IMR-90 (cell line): Measurements from ENCODE around the gene LDLRAD4. TPM values are rescaled to one million over a fixed set of nuclear protein-coding genes. Genes with fewer than 3 reads are reported as not detected.

Experiments used
- ATAC-seq: fragments of 200-7000 bp; cut with Tn5 transposase; 2 replicates; pipeline ENCODE4 v1.9.1; 2020; ENCODE audit warnings: low read depth, mild to moderate bottlenecking, moderate library complexity
- BruUV-seq: library from RNA; stranded (reverse); fragments of 400-500 nt; replicated peaks from 2 replicates; lab custom pipeline; 2021; lab: Mats Ljungman, UMichigan
- CTCF ChIA-PET: fragments of 300-600 bp; formaldehyde crosslinking; extraction: SDS; loops from one replicate; lab custom pipeline; 2021; ENCODE audit warnings: antibody characterized with exemption; lab: Yijun Ruan, JAX
- POLR2A ChIA-PET: fragments of 300-600 bp; sonication (Branson Sonifier 250); formaldehyde crosslinking; loops from one replicate; lab custom pipeline; 2022; ENCODE audit warnings: antibody characterized with exemption; ENCODE audit not compliant: unreplicated experiment; lab: Charles Lee
- DNase-seq: peaks from one replicate; pipeline ENCODE4 v3.0.0; 2013
- H2AFZ ChIP-seq: replicated peaks from 2 replicates; pipeline ENCODE3; 2013; ENCODE audit warnings: low read length, mild to moderate bottlenecking; ENCODE audit not compliant: poor library complexity
- H2AK5ac ChIP-seq: 2 replicates; pipeline ENCODE4 v1.6.1; 2013; ENCODE audit warnings: low read depth, low read length, inconsistent platforms
- H2AK9ac ChIP-seq: replicated peaks from 2 replicates; pipeline ENCODE3; 2013; ENCODE audit warnings: mild to moderate bottlenecking, low read depth, low read length, moderate library complexity; ENCODE audit not compliant: poor library complexity
- H2BK120ac ChIP-seq: 2 replicates; pipeline ENCODE4 v1.6.1; 2013; ENCODE audit warnings: low read depth, low read length, inconsistent platforms
- H2BK15ac ChIP-seq: 3 replicates; pipeline ENCODE4 v1.6.1; 2013; ENCODE audit warnings: low read depth, low read length, inconsistent platforms
- H2BK20ac ChIP-seq: 2 replicates; pipeline ENCODE4 v1.6.1; 2013; ENCODE audit warnings: low read depth, mild to moderate bottlenecking, inconsistent platforms, low read length, moderate library complexity
- H2BK5ac ChIP-seq: 2 replicates; pipeline ENCODE4 v1.6.1; 2013; ENCODE audit warnings: mild to moderate bottlenecking, low read depth, low read length, inconsistent platforms; ENCODE audit not compliant: poor library complexity, severe bottlenecking
- H3K14ac ChIP-seq: replicated peaks from 2 replicates; pipeline ENCODE4 v1.6.1; 2013; ENCODE audit warnings: low read depth, low read length, inconsistent platforms
- H3K18ac ChIP-seq: 2 replicates; pipeline ENCODE4 v1.6.1; 2013; ENCODE audit warnings: low read depth, low read length, control low read depth
- H3K23ac ChIP-seq: 2 replicates; pipeline ENCODE4 v1.6.1; 2013; ENCODE audit warnings: low read depth, low read length, inconsistent platforms
- H3K27ac ChIP-seq: 2 replicates; pipeline ENCODE4 v1.5.1; 2013; ENCODE audit warnings: mild to moderate bottlenecking, control low read depth, low read length; ENCODE audit not compliant: insufficient read depth
- H3K27me3 ChIP-seq: 2 replicates; pipeline ENCODE4 v1.6.1; 2013; ENCODE audit warnings: low read length; ENCODE audit not compliant: control insufficient read depth, insufficient read depth
- H3K36me3 ChIP-seq: 2 replicates; pipeline ENCODE4 v1.6.1; 2013; ENCODE audit warnings: low read length, mixed read lengths; ENCODE audit not compliant: control insufficient read depth, insufficient read depth
- H3K4ac ChIP-seq: 2 replicates; pipeline ENCODE4 v1.6.1; 2013; ENCODE audit warnings: low read depth, low read length, inconsistent platforms
- H3K4me1 ChIP-seq: 2 replicates; pipeline ENCODE4 v1.6.1; 2013; ENCODE audit warnings: low read length, mixed read lengths; ENCODE audit not compliant: control insufficient read depth, insufficient read depth
- H3K4me2 ChIP-seq: 2 replicates; pipeline ENCODE4 v1.6.1; 2013; ENCODE audit warnings: low read depth, mild to moderate bottlenecking, control low read depth, low read length, moderate library complexity
- H3K4me3 ChIP-seq: 2 replicates; pipeline ENCODE4 v1.5.1; 2013; ENCODE audit warnings: low read depth, mild to moderate bottlenecking, control low read depth, low read length, moderate library complexity; ENCODE audit not compliant: insufficient read depth
- H3K56ac ChIP-seq: 2 replicates; pipeline ENCODE4 v1.6.1; 2013; ENCODE audit warnings: low read length, inconsistent platforms; ENCODE audit not compliant: insufficient read depth; ENCODE audit errors: extremely low read depth
- H3K79me1 ChIP-seq, 2 experiments: 2 replicates each; pipeline ENCODE4 v1.6.1; 2013; ENCODE audit warnings: low read length in 2 of 2, inconsistent platforms in 1 of 2, low read depth in 1 of 2
- H3K9ac ChIP-seq: 2 replicates; pipeline ENCODE4 v1.6.1; 2013; ENCODE audit warnings: low read depth, low read length, control low read depth
- H3K9me1 ChIP-seq: 2 replicates; pipeline ENCODE4 v1.6.1; 2013; ENCODE audit warnings: low read length, inconsistent platforms; ENCODE audit not compliant: insufficient read depth
- H3K9me3 ChIP-seq: 2 replicates; pipeline ENCODE4 v1.6.1; 2013; ENCODE audit warnings: low read length; ENCODE audit not compliant: control insufficient read depth, insufficient read depth
- H4K20me1 ChIP-seq: 2 replicates; pipeline ENCODE4 v1.6.1; 2013; ENCODE audit warnings: low read length, inconsistent platforms; ENCODE audit not compliant: insufficient read depth
- H4K5ac ChIP-seq: 2 replicates; pipeline ENCODE4 v1.6.1; 2013; ENCODE audit warnings: mild to moderate bottlenecking, low read depth, low read length, control low read depth
- H4K8ac ChIP-seq, 2 experiments: 2 replicates each; pipeline ENCODE4 v1.6.1; 2013; ENCODE audit warnings: low read depth in 2 of 2, low read length in 2 of 2, control low read depth in 1 of 2, inconsistent platforms in 1 of 2
- H4K91ac ChIP-seq: 2 replicates; pipeline ENCODE4 v1.6.1; 2013; ENCODE audit warnings: low read depth, low read length, inconsistent platforms; ENCODE audit not compliant: insufficient read depth
- BHLHE40 ChIP-seq: fragments of 150-350 bp; IDR thresholded peaks from 2 replicates; pipeline ENCODE4 v1.6.1; 2016; ENCODE audit warnings: mild to moderate bottlenecking, low read depth, low read length
- CEBPB ChIP-seq: IDR thresholded peaks from 2 replicates; pipeline ENCODE4 v1.6.1; 2012; ENCODE audit warnings: low read depth, low read length, improper control_type of control experiment
- CHD1 ChIP-seq: IDR thresholded peaks from 2 replicates; pipeline ENCODE4 v1.6.1; 2012; ENCODE audit warnings: low read depth, low read length, improper control_type of control experiment
- FOS ChIP-seq: fragments of 150-350 bp; IDR thresholded peaks from 2 replicates; pipeline ENCODE4 v1.6.1; 2016; ENCODE audit warnings: low read depth, low read length
- MAZ ChIP-seq: IDR thresholded peaks from 2 replicates; pipeline ENCODE4 v1.6.1; 2012; ENCODE audit warnings: low read depth, mild to moderate bottlenecking, low read length, improper control_type of control experiment, moderate library complexity, borderline replicate concordance
- MXI1 ChIP-seq: IDR thresholded peaks from 2 replicates; pipeline ENCODE4 v1.6.1; 2012; ENCODE audit warnings: low read depth, mild to moderate bottlenecking, low read length, moderate library complexity, borderline replicate concordance
- RAD21 ChIP-seq: IDR thresholded peaks from 2 replicates; pipeline ENCODE4 v1.6.1; 2012; ENCODE audit warnings: low read length, improper control_type of control experiment
- RFX5 ChIP-seq: IDR thresholded peaks from 2 replicates; pipeline ENCODE4 v1.8.0; 2012; ENCODE audit warnings: low read depth, mild to moderate bottlenecking, low read length, moderate library complexity
- WGBS, 2 experiments: methylation state at CpG; one replicate each; pipeline versions ENCODE4 v1.1.5 to v1.1.7; 2013; ENCODE audit warnings: missing lambda C conversion rate in 2 of 2; ENCODE audit not compliant: insufficient read length in 1 of 2; ENCODE audit errors: extremely low coverage in 2 of 2; 5-methylcytosine and 5-hydroxymethylcytosine counted together
- dilution Hi-C: fragments of 300-500 bp; cut with HindIII; formaldehyde crosslinking; loops from one replicate; pipeline ENCODE4 v1.14.3; 2018; ENCODE audit warnings: low sequenced_read_pairs; ENCODE audit not compliant: unreplicated experiment
- in situ Hi-C: fragments of 300-500 bp; cut with MboI; formaldehyde crosslinking; loops from 3 replicates; pipeline ENCODE4 v1.14.3; 2019; ENCODE audit warnings: low sequenced_read_pairs, inconsistent platforms, mixed read lengths
- intact Hi-C: fragments of 100-400 bp; cut with micrococcal nuclease; formaldehyde crosslinking; loops from 2 replicates; pipeline ENCODE4 v1.10.0; 2022
- polyA plus RNA-seq, 3 experiments: library from polyadenylated mRNA; depleted of rRNA; stranded (reverse); fragments of >200 nt; gene quantifications; 2 replicates each; pipeline ENCODE4 v1.2.3, GENCODE V29; 2012; ENCODE audit warnings: low replicate concordance in 1 of 3
- total RNA-seq: library from RNA; depleted of rRNA; stranded (reverse); fragments of >200 nt; gene quantifications from 2 replicates; pipeline ENCODE4 v1.2.3, GENCODE V29; 2012
- TF ChIP-seq, protein P1 (sequence below): fragments of 150-350 bp; IDR thresholded peaks from 2 replicates; pipeline ENCODE4 v1.6.1; 2017; ENCODE audit warnings: mild to moderate bottlenecking, antibody characterized with exemption, low read length, low read depth
- TF ChIP-seq, protein P2 (sequence below): fragments of 150-350 bp; IDR thresholded peaks from 2 replicates; pipeline ENCODE4 v1.6.1; 2016; ENCODE audit warnings: low read depth, mild to moderate bottlenecking, low read length, moderate library complexity, borderline replicate concordance

LDLRAD4 gene
- total and polyA plus RNA-seq, 2 of the 4 experiments (the other 2 are of a cell fraction): not detected

- no peak overlapping the region for H2BK5ac ChIP-seq
- no peak overlapping the region for H2BK20ac ChIP-seq
- no peak overlapping the region for H3K56ac ChIP-seq
- H3K36me3 ChIP-seq: no peaks in the 10 kb centered on the region
- 80% methylated on average over 3 of the region's 25 CpGs; no CpG with 5 or more reads in 1 of the 2 experiments for WGBS, 2 experiments
- DNase-seq (no peak), ATAC-seq (no peak)
- no peak overlapping the region for H3K23ac ChIP-seq
- no peak for TF ChIP-seq CEBPB
- no peak for TF ChIP-seq FOS
- no peak for TF ChIP-seq MAZ
- no peak for TF ChIP-seq RFX5
- TF ChIP-seq, protein P1, sequence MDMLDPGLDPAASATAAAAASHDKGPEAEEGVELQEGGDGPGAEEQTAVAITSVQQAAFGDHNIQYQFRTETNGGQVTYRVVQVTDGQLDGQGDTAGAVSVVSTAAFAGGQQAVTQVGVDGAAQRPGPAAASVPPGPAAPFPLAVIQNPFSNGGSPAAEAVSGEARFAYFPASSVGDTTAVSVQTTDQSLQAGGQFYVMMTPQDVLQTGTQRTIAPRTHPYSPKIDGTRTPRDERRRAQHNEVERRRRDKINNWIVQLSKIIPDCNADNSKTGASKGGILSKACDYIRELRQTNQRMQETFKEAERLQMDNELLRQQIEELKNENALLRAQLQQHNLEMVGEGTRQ: no peak
- TF ChIP-seq, protein P2, sequence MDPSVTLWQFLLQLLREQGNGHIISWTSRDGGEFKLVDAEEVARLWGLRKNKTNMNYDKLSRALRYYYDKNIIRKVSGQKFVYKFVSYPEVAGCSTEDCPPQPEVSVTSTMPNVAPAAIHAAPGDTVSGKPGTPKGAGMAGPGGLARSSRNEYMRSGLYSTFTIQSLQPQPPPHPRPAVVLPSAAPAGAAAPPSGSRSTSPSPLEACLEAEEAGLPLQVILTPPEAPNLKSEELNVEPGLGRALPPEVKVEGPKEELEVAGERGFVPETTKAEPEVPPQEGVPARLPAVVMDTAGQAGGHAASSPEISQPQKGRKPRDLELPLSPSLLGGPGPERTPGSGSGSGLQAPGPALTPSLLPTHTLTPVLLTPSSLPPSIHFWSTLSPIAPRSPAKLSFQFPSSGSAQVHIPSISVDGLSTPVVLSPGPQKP: no peak
- TF ChIP-seq BHLHE40: no peak
- TF ChIP-seq CHD1: no peak
- no peak for TF ChIP-seq RAD21
- no peak for TF ChIP-seq MXI1
- H3K27ac ChIP-seq: no peak overlapping the region
- H3K4me3 ChIP-seq: no peak overlapping the region
- H3K14ac ChIP-seq: no peak overlapping the region
- no peak overlapping the region for H3K4me2 ChIP-seq
- no peak overlapping the region for H4K5ac ChIP-seq
- H3K9me1 ChIP-seq: no peaks in the 10 kb centered on the region; the same call in 1 of the 2 replicates
- H4K8ac ChIP-seq: no peak overlapping the region
- POLR2A ChIA-PET: no interaction called here
- no peak overlapping the region for H2BK15ac ChIP-seq
- H3K9me3 ChIP-seq: no peaks in the 10 kb centered on the region
- dilution Hi-C loops (no loop called here), in situ Hi-C loops (no loop called here), intact Hi-C loops (no loop called here)
- no peak overlapping the region for H2AK5ac ChIP-seq
- BruUV-seq: no TSS peak
- no peak overlapping the region for H4K91ac ChIP-seq
- H4K20me1 ChIP-seq: no peaks in the 10 kb centered on the region
- H3K79me1 ChIP-seq: no peaks in the 10 kb centered on the region
- H2AK9ac ChIP-seq: peak overlapping the region; percentile 18
- H3K9ac ChIP-seq: no peak overlapping the region
- no peak overlapping the region for H3K4ac ChIP-seq
- H2AFZ ChIP-seq: no peak overlapping the region
- H3K4me1 ChIP-seq: no peaks in the 10 kb centered on the region
- H2BK120ac ChIP-seq: no peak overlapping the region
- CTCF ChIA-PET: no interaction called here
- H3K27me3 ChIP-seq: peaks cover 4% of the 10 kb centered on the region
- no peak overlapping the region for H3K18ac ChIP-seq
Observed at GRCh38 chr18:13440277-13441248, 222.0 kb downstream of the LDLRAD4 start.
